GM18517 (cell line): ENCODE measurements around the gene TRIM72.
"Not testable (repeated sequence)": the region's sequence is repeated elsewhere in the genome, so short reads cannot be mapped to it uniquely, and the experiment has no call there.

Experiments used
- ATAC-seq: cut with Tn5 transposase; IDR thresholded peaks from one replicate; pipeline ENCODE4 v1.9.1; 2021; ENCODE audit warnings: mild to moderate bottlenecking, moderate library complexity; ENCODE audit not compliant: unreplicated experiment

TRIM72 gene

GRCh38 chr16:31214708-31215286 lies 878 bp downstream of the TRIM72 start:
- no peak for ATAC-seq

- no peak for ATAC-seq
Observed at GRCh38 chr16:31215287-31216162, 1.6 kb downstream of the TRIM72 start.

GRCh38 chr16:31216422-31217135 lies 2.7 kb downstream of the TRIM72 start, which contains the start of gene PYDC1:
Gene PYDC1, minus strand, starts transcription at chr16:31217135. Its CDS starts 107 bp downstream, at chr16:31217028.
- no peak for ATAC-seq

GRCh38 chr16:31217136-31217530 lies 3.2 kb downstream of the TRIM72 start:
- no peak for ATAC-seq

GRCh38 chr16:31219154-31219741 lies 5.3 kb downstream of the TRIM72 start:
- no peak for ATAC-seq

- no peak for ATAC-seq
Observed at GRCh38 chr16:31221357-31222160, 7.6 kb downstream of the TRIM72 start.

GRCh38 chr16:31223044-31223443 lies 9.1 kb downstream of the TRIM72 start:
- no peak for ATAC-seq

- ATAC-seq: no peak
Observed at GRCh38 chr16:31224092-31224955, 10.4 kb downstream of the TRIM72 start.

GRCh38 chr16:31225193-31225592 lies 11.3 kb downstream of the TRIM72 start:
- no peak for ATAC-seq

- ATAC-seq: no peak
Observed at GRCh38 chr16:31228206-31228605, 14.3 kb downstream of the TRIM72 start.

GRCh38 chr16:31229501-31229900 lies 15.6 kb downstream of the TRIM72 start:
- ATAC-seq: no peak

GRCh38 chr16:31238041-31238440 lies 24.1 kb downstream of the TRIM72 start:
- ATAC-seq: no peak

- no peak for ATAC-seq
Observed at GRCh38 chr16:31242206-31242605, 28.3 kb downstream of the TRIM72 start.

- no peak for ATAC-seq
Observed at GRCh38 chr16:31243734-31244670, 30.1 kb downstream of the TRIM72 start.

- not testable (repeated sequence) for ATAC-seq
Observed at GRCh38 chr16:31245598-31245997, 31.7 kb downstream of the TRIM72 start.

- no peak for ATAC-seq
Observed at GRCh38 chr16:31246296-31246695, 32.4 kb downstream of the TRIM72 start.

GRCh38 chr16:31248344-31248743 lies 34.4 kb downstream of the TRIM72 start:
- no peak for ATAC-seq

GRCh38 chr16:31250782-31251384 lies 37.0 kb downstream of the TRIM72 start:
- no peak for ATAC-seq
